ENCODE results near the gene EMB.
"Not testable (repeated sequence)": the region's sequence is repeated elsewhere in the genome, so short reads cannot be mapped to it uniquely, and the experiment has no call there.

The EMB gene

GRCh38 chr5:50438060-50438459 is 3.0 kb downstream of the EMB start:
- not testable (repeated sequence) for H2BK12ac ChIP-seq (ENCODE audit: low read length); H3K4me3 ChIP-seq (ENCODE audit: low read depth, low read length); H3K23ac ChIP-seq (ENCODE audit: low read length); H3K36me3 ChIP-seq (ENCODE audit: control insufficient read depth in 1 of 2, insufficient read depth in 2 of 2, low read length in 2 of 2); H3K79me2 ChIP-seq (ENCODE audit: control insufficient read depth, insufficient read depth, low read length, poor library complexity); H2BK5ac ChIP-seq (ENCODE audit: low read depth, low read length, poor library complexity); H4K8ac ChIP-seq (ENCODE audit: low read depth, low read length); H3K79me1 ChIP-seq (ENCODE audit: low read length); H3K4me2 ChIP-seq (ENCODE audit: low read length); H4K91ac ChIP-seq (ENCODE audit: low read depth, low read length); H3K27ac ChIP-seq (ENCODE audit: low read depth, low read length); H2AFZ ChIP-seq (ENCODE audit: insufficient read depth, low read length, poor library complexity); H3K27me3 ChIP-seq (ENCODE audit: insufficient read depth, low read length); DNase-seq; H3K18ac ChIP-seq (ENCODE audit: low read length); H3K14ac ChIP-seq (ENCODE audit: low read length); H3K9me3 ChIP-seq (ENCODE audit: insufficient read depth, low read depth, low read length); H3K4me1 ChIP-seq (ENCODE audit: control insufficient read depth in 1 of 2, insufficient read depth in 2 of 2, low read length in 2 of 2); H2BK120ac ChIP-seq (ENCODE audit: insufficient read depth, low read length, poor library complexity); H3K9ac ChIP-seq (ENCODE audit: low read length); H3K4ac ChIP-seq (ENCODE audit: low read depth, low read length); H4K12ac ChIP-seq (ENCODE audit: low read depth, low read length); H2AK5ac ChIP-seq (ENCODE audit: low read length)
- no CpG with 5 or more reads among the region's 3 CpGs for WGBS (ENCODE audit: extremely low coverage, insufficient coverage, insufficient read length)

DNA sequence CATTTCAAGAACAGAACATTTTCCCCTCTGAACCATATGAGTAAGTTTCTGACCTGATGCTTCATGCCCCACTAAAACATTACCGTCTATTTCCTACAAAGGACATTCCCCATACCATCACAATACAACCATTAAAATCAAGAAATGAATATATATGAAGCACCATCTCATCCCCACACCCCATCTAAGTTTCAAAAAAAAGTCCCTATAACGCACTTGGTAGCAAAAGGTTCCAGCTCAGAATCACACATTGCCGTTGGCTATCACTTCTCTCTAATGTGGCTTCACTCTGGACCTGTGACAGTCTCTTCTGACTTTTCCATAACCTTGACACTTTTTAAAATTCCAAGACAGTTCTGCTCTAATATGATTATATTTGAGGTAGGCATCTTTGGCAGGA is 5.9 kb downstream of the EMB start:
- no peak overlapping the region for H3K9ac ChIP-seq (ENCODE audit: low read length)
- H3K9me3 ChIP-seq (ENCODE audit: insufficient read depth, low read depth, low read length): no peaks in the 10 kb centered on the region
- no peak for DNase-seq
- no peak overlapping the region for H3K4ac ChIP-seq (ENCODE audit: low read depth, low read length)
- no peak overlapping the region for H3K14ac ChIP-seq (ENCODE audit: low read length)
- H2BK5ac ChIP-seq (ENCODE audit: low read depth, low read length, poor library complexity): no peak overlapping the region
- H4K8ac ChIP-seq (ENCODE audit: low read depth, low read length): no peak overlapping the region
- no peak overlapping the region for H4K91ac ChIP-seq (ENCODE audit: low read depth, low read length)
- no peak overlapping the region for H3K4me2 ChIP-seq (ENCODE audit: low read length)
- H3K79me1 ChIP-seq (ENCODE audit: low read length): no peaks in the 10 kb centered on the region
- no peak overlapping the region for H2AFZ ChIP-seq (ENCODE audit: insufficient read depth, low read length, poor library complexity)
- H3K23ac ChIP-seq (ENCODE audit: low read length): no peak overlapping the region
- no peak overlapping the region for H3K27ac ChIP-seq (ENCODE audit: low read depth, low read length)
- no peak overlapping the region for H3K4me3 ChIP-seq (ENCODE audit: low read depth, low read length)
- no CpG with 5 or more reads among the region's 3 CpGs for WGBS (ENCODE audit: extremely low coverage, insufficient coverage, insufficient read length)
- H4K12ac ChIP-seq (ENCODE audit: low read depth, low read length): no peak overlapping the region
- H3K4me1 ChIP-seq (ENCODE audit: control insufficient read depth in 1 of 2, insufficient read depth in 2 of 2, low read length in 2 of 2): no peaks in the 10 kb centered on the region
- no peaks in the 10 kb centered on the region for H3K27me3 ChIP-seq (ENCODE audit: insufficient read depth, low read length)
- H3K18ac ChIP-seq (ENCODE audit: low read length): no peak overlapping the region
- H2BK12ac ChIP-seq (ENCODE audit: low read length): no peak overlapping the region
- H3K79me2 ChIP-seq (ENCODE audit: control insufficient read depth, insufficient read depth, low read length, poor library complexity): no peaks in the 10 kb centered on the region
- no peaks in the 10 kb centered on the region for H3K36me3 ChIP-seq (ENCODE audit: control insufficient read depth in 1 of 2, insufficient read depth in 2 of 2, low read length in 2 of 2)
- no peak overlapping the region for H2AK5ac ChIP-seq (ENCODE audit: low read length)
- H2BK120ac ChIP-seq (ENCODE audit: insufficient read depth, low read length, poor library complexity): no peak overlapping the region

- not testable (repeated sequence) for H3K4me1 ChIP-seq (ENCODE audit: control insufficient read depth in 1 of 2, insufficient read depth in 2 of 2, low read length in 2 of 2); H4K91ac ChIP-seq (ENCODE audit: low read depth, low read length); H3K27me3 ChIP-seq (ENCODE audit: insufficient read depth, low read length); H3K36me3 ChIP-seq (ENCODE audit: control insufficient read depth in 1 of 2, insufficient read depth in 2 of 2, low read length in 2 of 2); H4K12ac ChIP-seq (ENCODE audit: low read depth, low read length); H3K79me2 ChIP-seq (ENCODE audit: control insufficient read depth, insufficient read depth, low read length, poor library complexity); H3K18ac ChIP-seq (ENCODE audit: low read length); H2AK5ac ChIP-seq (ENCODE audit: low read length); H3K14ac ChIP-seq (ENCODE audit: low read length); DNase-seq; H3K9ac ChIP-seq (ENCODE audit: low read length); H4K8ac ChIP-seq (ENCODE audit: low read depth, low read length); H2BK5ac ChIP-seq (ENCODE audit: low read depth, low read length, poor library complexity); H3K4me3 ChIP-seq (ENCODE audit: low read depth, low read length); H3K9me3 ChIP-seq (ENCODE audit: insufficient read depth, low read depth, low read length); H3K4me2 ChIP-seq (ENCODE audit: low read length); H3K27ac ChIP-seq (ENCODE audit: low read depth, low read length); H3K23ac ChIP-seq (ENCODE audit: low read length); H2BK12ac ChIP-seq (ENCODE audit: low read length); H2BK120ac ChIP-seq (ENCODE audit: insufficient read depth, low read length, poor library complexity); H3K4ac ChIP-seq (ENCODE audit: low read depth, low read length); H3K79me1 ChIP-seq (ENCODE audit: low read length); H2AFZ ChIP-seq (ENCODE audit: insufficient read depth, low read length, poor library complexity)
- no CpG with 5 or more reads among the region's 3 CpGs for WGBS (ENCODE audit: extremely low coverage, insufficient coverage, insufficient read length)
Measured at GRCh38 chr5:50431133-50431904, 9.8 kb downstream of the EMB start.

GRCh38 chr5:50423100-50423799 is 17.8 kb downstream of the EMB start:
- H3K4me2 ChIP-seq (ENCODE audit: low read length); H3K18ac ChIP-seq (ENCODE audit: low read length); H3K27me3 ChIP-seq (ENCODE audit: insufficient read depth, low read length); H2AK5ac ChIP-seq (ENCODE audit: low read length); H3K23ac ChIP-seq (ENCODE audit: low read length); H3K9me3 ChIP-seq (ENCODE audit: insufficient read depth, low read depth, low read length); H3K9ac ChIP-seq (ENCODE audit: low read length); H4K12ac ChIP-seq (ENCODE audit: low read depth, low read length); H3K4me3 ChIP-seq (ENCODE audit: low read depth, low read length); H2BK12ac ChIP-seq (ENCODE audit: low read length); H4K8ac ChIP-seq (ENCODE audit: low read depth, low read length); H3K4me1 ChIP-seq (ENCODE audit: control insufficient read depth in 1 of 2, insufficient read depth in 2 of 2, low read length in 2 of 2); H3K79me2 ChIP-seq (ENCODE audit: control insufficient read depth, insufficient read depth, low read length, poor library complexity); H3K4ac ChIP-seq (ENCODE audit: low read depth, low read length); H3K14ac ChIP-seq (ENCODE audit: low read length); H3K79me1 ChIP-seq (ENCODE audit: low read length); H3K27ac ChIP-seq (ENCODE audit: low read depth, low read length); DNase-seq; H2BK120ac ChIP-seq (ENCODE audit: insufficient read depth, low read length, poor library complexity); H2AFZ ChIP-seq (ENCODE audit: insufficient read depth, low read length, poor library complexity); H3K36me3 ChIP-seq (ENCODE audit: control insufficient read depth in 1 of 2, insufficient read depth in 2 of 2, low read length in 2 of 2); H4K91ac ChIP-seq (ENCODE audit: low read depth, low read length); H2BK5ac ChIP-seq (ENCODE audit: low read depth, low read length, poor library complexity): not testable (repeated sequence)
- WGBS (ENCODE audit: extremely low coverage, insufficient coverage, insufficient read length): no CpG with 5 or more reads among the region's 3 CpGs

All from trophoblast cell (in vitro differentiated cells and primary cell).